COLO668 (cell line): ENCODE data around the gene SIPA1L3.
"Not testable (repeated sequence)": the region's sequence is repeated elsewhere in the genome, so short reads cannot be mapped to it uniquely, and the experiment has no call there.

Source experiments
- DNase-seq: peaks from one replicate; lab custom pipeline; 2025; ENCODE audit not compliant: unreplicated experiment; lab: John Stamatoyannopoulos, UW

Gene SIPA1L3

GRCh38 chr19:38017401-38018151 lies 110.6 kb downstream of the SIPA1L3 start:
- DNase-seq: no peak

- no peak for DNase-seq
Measured at GRCh38 chr19:38018694-38019395, 111.8 kb downstream of the SIPA1L3 start.

- DNase-seq: no peak
Measured at GRCh38 chr19:38019396-38019724, 112.4 kb downstream of the SIPA1L3 start.

DNA sequence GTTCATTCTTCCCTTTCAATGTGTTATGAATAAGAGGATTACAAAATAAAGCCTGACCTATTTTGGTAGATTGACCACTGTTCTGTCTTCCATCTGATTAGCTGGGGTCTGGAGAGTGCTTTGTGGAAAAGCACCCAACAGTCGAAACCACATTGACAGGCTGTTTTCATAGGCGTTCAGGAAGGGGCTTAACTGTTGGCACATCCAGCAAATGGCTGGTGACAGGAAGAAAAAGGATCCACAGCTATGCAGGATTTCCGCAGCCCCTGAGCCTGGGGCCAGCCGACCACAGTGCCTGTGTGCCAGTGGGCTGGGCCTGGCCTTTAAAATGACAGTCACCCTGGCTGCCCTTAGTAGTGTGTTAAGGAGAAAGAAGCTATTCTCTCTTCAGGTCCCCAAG lies 113.3 kb downstream of the SIPA1L3 start:
- DNase-seq: no peak

DNA sequence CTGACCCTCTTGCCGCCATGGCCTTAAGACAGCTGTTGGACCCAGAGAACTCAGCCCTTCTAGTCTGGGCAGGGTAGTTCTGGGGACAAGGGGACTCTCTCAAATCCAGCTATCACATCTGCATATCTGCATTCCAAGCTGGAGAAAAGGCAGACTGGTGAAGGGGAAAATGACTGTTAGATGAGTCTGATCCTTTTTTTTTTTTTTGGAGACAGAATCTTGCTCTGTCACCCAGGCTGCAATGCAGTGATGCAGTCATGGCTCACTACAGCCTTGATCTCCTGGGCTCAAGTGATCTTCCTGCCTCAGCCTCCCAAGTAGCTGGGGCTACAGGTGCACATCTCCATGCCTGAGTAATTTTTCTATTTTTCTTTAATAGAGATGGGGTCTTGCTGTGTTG lies 114.3 kb downstream of the SIPA1L3 start:
- DNase-seq: no peak

DNA sequence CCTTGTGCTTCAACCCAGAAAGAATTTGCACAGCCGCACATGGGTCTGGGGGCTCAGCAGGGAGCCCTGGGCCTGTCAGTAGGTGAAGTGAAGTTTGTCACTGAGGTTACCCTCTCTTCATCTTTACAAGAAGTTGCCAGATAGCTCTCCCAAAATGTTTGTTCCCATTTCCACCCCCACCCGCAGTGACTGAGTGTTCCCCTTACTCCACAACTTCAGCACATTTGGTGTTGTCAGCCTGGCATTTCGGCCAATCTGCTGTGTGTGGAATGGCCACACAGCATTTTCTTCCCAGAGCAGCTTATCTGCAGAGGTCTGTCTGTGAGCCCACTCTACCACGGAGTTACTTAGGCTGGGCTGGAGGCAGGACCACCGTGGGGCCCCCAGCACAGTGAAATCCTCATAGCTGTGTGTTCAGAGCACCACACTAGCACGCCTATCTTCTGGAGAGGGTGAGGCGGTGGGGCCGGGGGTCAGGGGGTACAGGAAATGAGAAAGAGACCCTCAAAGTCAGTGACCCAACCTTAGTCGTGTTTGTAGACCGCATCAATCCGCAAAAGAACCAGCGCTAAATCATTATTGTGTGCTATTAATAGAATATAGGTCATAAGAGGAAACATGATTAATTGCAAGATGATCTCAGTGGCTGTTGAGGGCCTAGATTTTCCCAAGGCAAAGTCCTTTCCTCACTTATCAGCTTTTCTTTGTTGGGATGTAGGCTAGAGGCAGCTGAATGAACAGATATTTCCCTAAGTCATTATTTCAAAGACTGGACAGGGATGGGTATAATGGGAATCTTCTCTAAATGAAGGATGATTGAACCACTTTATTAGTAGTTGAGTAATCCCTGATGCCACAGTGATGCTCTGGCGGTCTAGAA lies 116.0 kb downstream of the SIPA1L3 start:
- DNase-seq: no peak

DNA sequence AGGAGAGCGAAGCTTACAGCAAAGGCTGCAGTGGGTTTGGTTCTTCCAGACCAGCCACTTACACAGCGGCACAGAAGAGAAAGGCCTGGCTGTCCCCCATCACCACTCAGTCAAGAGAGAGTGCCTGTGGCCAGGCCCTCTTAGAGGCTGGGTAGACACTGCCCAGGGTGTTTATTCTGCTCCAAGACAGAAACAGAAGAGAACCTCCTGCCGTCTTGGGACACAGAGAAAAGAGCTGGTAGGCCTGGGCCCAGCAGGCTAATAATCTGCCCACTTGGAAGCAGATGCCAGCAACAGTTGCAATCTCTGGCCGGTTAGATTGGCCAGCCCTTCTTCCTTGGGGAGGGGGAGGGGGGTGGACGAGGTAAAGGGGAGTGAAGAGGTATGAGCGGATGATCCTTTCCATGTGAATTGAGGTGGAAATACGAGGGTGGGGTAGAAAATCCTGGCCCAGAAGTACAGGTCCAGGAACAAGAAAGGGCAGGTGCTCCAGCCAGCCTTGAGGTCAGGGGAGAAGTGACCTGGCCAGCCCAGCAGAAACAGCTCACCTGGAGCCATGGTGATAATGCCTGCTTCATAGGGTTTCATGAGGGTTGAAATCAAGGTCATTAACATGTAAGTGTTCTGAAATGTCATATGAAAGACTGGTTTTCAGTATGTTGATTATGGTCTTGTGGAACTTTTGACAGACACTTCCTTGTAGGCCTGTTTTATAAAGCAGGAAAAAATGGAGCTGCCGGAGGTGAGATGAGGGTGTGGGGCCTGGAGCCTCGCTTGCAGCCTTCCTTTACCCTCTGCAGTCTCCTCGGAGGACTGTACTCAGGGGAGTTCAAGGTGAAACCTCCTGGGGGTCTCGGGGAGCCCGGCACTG lies 116.9 kb downstream of the SIPA1L3 start:
- DNase-seq: no peak

- peak; percentile 47 for DNase-seq
Measured at GRCh38 chr19:38024992-38025908, 118.2 kb downstream of the SIPA1L3 start.

DNA sequence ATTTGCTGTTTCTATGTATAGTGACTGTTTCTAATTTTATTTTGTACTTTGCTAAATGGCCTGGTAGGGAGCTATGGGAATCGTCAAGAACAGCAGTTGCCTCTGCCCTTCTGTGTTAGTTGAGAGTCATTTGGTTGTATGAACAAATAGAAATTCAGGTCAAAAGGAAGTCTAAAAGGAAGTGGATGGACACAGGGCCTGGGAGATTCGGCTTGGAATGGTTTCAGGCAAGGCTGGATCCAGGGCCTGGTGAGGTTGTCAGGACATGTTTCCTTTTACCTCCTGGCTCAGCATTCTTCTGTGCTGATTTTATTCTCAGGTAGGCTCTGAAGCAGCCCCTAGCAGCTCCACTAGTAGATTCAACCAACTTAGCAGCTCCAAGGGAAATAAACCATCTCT lies 118.9 kb downstream of the SIPA1L3 start:
- no peak for DNase-seq

GRCh38 chr19:38028913-38029510 lies 122.0 kb downstream of the SIPA1L3 start:
- DNase-seq: no peak

- not testable (repeated sequence) for DNase-seq
Measured at GRCh38 chr19:38030001-38030400, 123.0 kb downstream of the SIPA1L3 start.

- no peak for DNase-seq
Measured at GRCh38 chr19:38030686-38031422, 123.8 kb downstream of the SIPA1L3 start.

DNA sequence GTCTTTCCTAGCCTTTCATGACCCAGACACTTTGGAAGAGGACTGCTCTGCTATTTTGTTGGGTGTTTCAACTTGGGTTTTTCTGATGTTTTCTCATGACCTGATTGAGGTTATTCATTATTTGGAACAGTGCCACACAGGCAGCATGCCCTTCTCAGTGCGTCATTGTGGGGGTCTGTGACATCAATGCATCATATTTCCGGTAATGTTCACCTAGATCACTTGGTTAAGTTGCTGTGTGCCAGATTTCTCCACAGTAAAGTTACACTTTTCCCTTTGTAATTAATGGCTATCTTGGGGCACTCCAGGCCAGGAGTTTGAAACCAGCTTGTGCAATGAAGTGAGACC lies 124.4 kb downstream of the SIPA1L3 start:
- no peak for DNase-seq

GRCh38 chr19:38032151-38032550 lies 125.1 kb downstream of the SIPA1L3 start:
- no peak for DNase-seq

DNA sequence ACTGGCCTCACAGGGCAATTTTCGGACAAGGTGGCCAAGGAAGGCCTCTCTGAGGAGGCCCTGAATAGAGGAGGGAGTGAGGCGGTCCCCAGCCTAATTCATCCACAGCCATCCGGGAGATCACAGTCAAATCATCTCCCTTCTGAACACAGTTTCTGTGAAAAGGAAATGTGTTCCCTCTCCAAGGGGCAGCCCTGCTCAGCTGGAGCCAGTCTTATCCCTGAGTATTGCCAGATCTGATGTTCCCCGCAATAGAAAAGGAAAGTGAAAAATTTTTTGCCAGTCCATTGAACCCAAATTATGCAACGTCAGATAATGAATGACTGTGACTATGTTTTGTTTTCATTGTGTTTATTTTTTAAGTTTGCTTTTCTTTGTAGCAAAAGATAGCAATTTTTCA lies 125.9 kb downstream of the SIPA1L3 start:
- no peak for DNase-seq

- DNase-seq: peak; percentile 64
Measured at GRCh38 chr19:38033658-38034491, 126.9 kb downstream of the SIPA1L3 start.

DNA sequence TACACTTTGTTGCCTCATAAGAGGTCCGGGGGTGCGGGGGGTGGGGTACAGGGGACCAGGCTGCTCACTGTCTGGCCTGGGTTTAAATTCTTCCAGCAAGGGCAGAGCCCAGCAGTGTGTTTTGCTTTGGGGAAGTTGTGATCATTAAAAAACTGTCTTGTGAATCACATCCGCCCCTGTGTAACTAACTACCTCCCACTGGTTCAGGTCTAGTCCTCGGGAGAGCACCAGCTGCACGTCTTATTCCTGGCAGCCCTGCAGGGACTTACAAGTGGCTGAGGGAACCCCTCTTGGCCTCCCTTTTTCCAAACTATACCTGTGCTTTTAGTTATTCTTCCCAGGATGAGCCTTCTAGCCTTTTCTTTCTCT lies 127.5 kb downstream of the SIPA1L3 start:
- no peak for DNase-seq
